Epithelial cell of alveolus of lung (primary cell): ENCODE data around the gene ITGAV. TPM values are rescaled to one million over a fixed set of nuclear protein-coding genes. Genes with fewer than 3 reads are reported as not detected.

Experiments used
- total RNA-seq: library from RNA; depleted of rRNA; stranded (reverse); fragments of >200 nt; gene quantifications from 2 replicates; pipeline ENCODE4 v1.2.1, GENCODE V29; 2015

ITGAV gene
- total RNA-seq, result 41.4 and 145 TPM in 2 replicates

DNA sequence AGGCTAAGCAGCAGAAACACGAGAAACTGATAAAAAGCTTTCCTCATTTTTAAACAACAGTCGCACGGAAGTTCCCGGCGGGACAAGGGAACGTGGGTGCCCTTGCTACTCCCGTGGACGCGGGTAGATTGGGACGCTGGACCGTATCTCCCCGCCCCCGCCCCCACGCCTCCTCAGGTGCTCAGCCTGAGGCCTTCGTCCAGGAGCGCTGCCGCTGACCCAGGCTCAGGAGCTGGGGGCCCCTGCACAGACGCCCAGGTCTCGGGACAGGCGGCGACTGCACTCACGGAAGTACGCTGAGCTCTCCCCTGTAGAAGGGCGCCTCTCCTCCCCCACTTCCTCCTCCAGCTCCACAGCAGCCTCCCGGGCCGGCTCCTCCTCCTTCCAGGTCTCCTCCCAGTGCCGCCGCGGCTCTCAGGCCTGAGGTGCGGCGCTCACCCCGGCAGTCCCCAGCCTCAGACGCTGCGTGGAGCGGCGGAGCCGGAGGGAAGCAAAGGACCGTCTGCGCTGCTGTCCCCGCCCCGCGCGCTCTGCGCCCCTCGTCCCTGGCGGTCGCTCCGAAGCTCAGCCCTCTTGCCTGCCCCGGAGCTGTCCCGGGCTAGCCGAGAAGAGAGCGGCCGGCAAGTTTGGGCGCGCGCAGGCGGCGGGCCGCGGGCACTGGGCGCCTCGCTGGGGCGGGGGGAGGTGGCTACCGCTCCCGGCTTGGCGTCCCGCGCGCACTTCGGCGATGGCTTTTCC, at the start of gene ITGAV:
Gene ITGAV (plus strand): TSS at position 445 of the 738 bp plus-strand sequence. CDS start 283 bp downstream, at position 728.

Other genes with a start within 250 kb of the ITGAV start
- gene ZC3H15, start 103.8 kb upstream of the ITGAV start, total RNA-seq, result 49.7 and 57.1 TPM in 2 replicates
- gene FAM171B, start 104.0 kb downstream of the ITGAV start, total RNA-seq, result 7.9 and 15.6 TPM in 2 replicates